Measurements from ENCODE around the gene JOSD1.

The JOSD1 gene

GRCh38 chr22:38713921-38714320 lies 13.2 kb upstream of the JOSD1 start:
- H3K27me3 Mint-ChIP-seq (ENCODE audit: low read depth) = no peaks in the 10 kb centered on the region
- no peak overlapping the region for H3K4me3 Mint-ChIP-seq
- no peak for DNase-seq (ENCODE audit: low spot score)
- H3K27ac Mint-ChIP-seq = no peak overlapping the region
- peaks cover 36% of the 10 kb centered on the region for H3K36me3 Mint-ChIP-seq (ENCODE audit: low read depth)
- peaks cover 33% of the 10 kb centered on the region for H3K4me1 Mint-ChIP-seq (ENCODE audit: low read depth)
- H3K9me3 Mint-ChIP-seq = no peaks in the 10 kb centered on the region

- Mint-ChIP-seq H3K36me3 (ENCODE audit: low read depth) (peaks cover 45% of the 10 kb centered on the region), H3K9me3 (no peaks in the 10 kb centered on the region), H3K4me1 (ENCODE audit: low read depth) (peaks cover 46% of the 10 kb centered on the region), H3K27me3 (ENCODE audit: low read depth) (no peaks in the 10 kb centered on the region), H3K27ac (peak overlapping the region; percentile 23), H3K4me3 (no peak overlapping the region)
- DNase-seq (ENCODE audit: low spot score) = no peak
Measured at GRCh38 chr22:38712486-38713207, 11.9 kb upstream of the JOSD1 start.

GRCh38 chr22:38710866-38711265 lies 10.1 kb upstream of the JOSD1 start:
- no peak overlapping the region for H3K4me3 Mint-ChIP-seq

GRCh38 chr22:38710351-38710750 lies 9.6 kb upstream of the JOSD1 start:
- H3K27me3 Mint-ChIP-seq (ENCODE audit: low read depth) = no peaks in the 10 kb centered on the region
- H3K9me3 Mint-ChIP-seq = no peaks in the 10 kb centered on the region
- DNase-seq (ENCODE audit: low spot score) = no peak
- peaks cover 57% of the 10 kb centered on the region for H3K4me1 Mint-ChIP-seq (ENCODE audit: low read depth)
- H3K36me3 Mint-ChIP-seq (ENCODE audit: low read depth) = peaks cover 43% of the 10 kb centered on the region
- H3K27ac Mint-ChIP-seq = no peak overlapping the region
- H3K4me3 Mint-ChIP-seq = no peak overlapping the region

More at GRCh38 chr22:38710866-38711265, 10.1 kb upstream of the JOSD1 start:
- Mint-ChIP-seq H3K9me3 (no peaks in the 10 kb centered on the region), H3K36me3 (ENCODE audit: low read depth) (peaks cover 43% of the 10 kb centered on the region), H3K4me1 (ENCODE audit: low read depth) (peaks cover 57% of the 10 kb centered on the region), H3K27ac (peak overlapping the region; percentile 27), H3K27me3 (ENCODE audit: low read depth) (no peaks in the 10 kb centered on the region)
- no peak for DNase-seq (ENCODE audit: low spot score)

- Mint-ChIP-seq H3K36me3 (ENCODE audit: low read depth) (peaks cover 43% of the 10 kb centered on the region), H3K4me3 (peak overlapping the region; percentile 58), H3K9me3 (no peaks in the 10 kb centered on the region), H3K27me3 (ENCODE audit: low read depth) (no peaks in the 10 kb centered on the region), H3K4me1 (ENCODE audit: low read depth) (peaks cover 57% of the 10 kb centered on the region), H3K27ac (no peak overlapping the region)
- DNase-seq (ENCODE audit: low spot score) = no peak
Measured at GRCh38 chr22:38709306-38709705, 8.6 kb upstream of the JOSD1 start.

- no peak for DNase-seq (ENCODE audit: low spot score)
- Mint-ChIP-seq H3K27ac (peak overlapping the region; percentile 8), H3K36me3 (ENCODE audit: low read depth) (peaks cover 40% of the 10 kb centered on the region), H3K4me3 (peak overlapping the region; percentile 96), H3K4me1 (ENCODE audit: low read depth) (peaks cover 58% of the 10 kb centered on the region), H3K27me3 (ENCODE audit: low read depth) (no peaks in the 10 kb centered on the region), H3K9me3 (no peaks in the 10 kb centered on the region)
Measured at GRCh38 chr22:38707984-38708383, 7.2 kb upstream of the JOSD1 start.

- Mint-ChIP-seq H3K36me3 (ENCODE audit: low read depth) (peaks cover 38% of the 10 kb centered on the region), H3K4me1 (ENCODE audit: low read depth) (peaks cover 56% of the 10 kb centered on the region), H3K9me3 (no peaks in the 10 kb centered on the region), H3K4me3 (peak overlapping the region; percentile 96), H3K27me3 (ENCODE audit: low read depth) (no peaks in the 10 kb centered on the region), H3K27ac (peak overlapping the region; percentile 91)
- DNase-seq (ENCODE audit: low spot score) = no peak
Measured at GRCh38 chr22:38707346-38707745, 6.6 kb upstream of the JOSD1 start.

GRCh38 chr22:38706901-38707195 lies 6.1 kb upstream of the JOSD1 start:
- no peak for DNase-seq (ENCODE audit: low spot score)
- peak overlapping the region; percentile 96 for H3K4me3 Mint-ChIP-seq
- peaks cover 52% of the 10 kb centered on the region for H3K4me1 Mint-ChIP-seq (ENCODE audit: low read depth)
- peak overlapping the region; percentile 91 for H3K27ac Mint-ChIP-seq
- peaks cover 35% of the 10 kb centered on the region for H3K36me3 Mint-ChIP-seq (ENCODE audit: low read depth)
- no peaks in the 10 kb centered on the region for H3K27me3 Mint-ChIP-seq (ENCODE audit: low read depth)
- no peaks in the 10 kb centered on the region for H3K9me3 Mint-ChIP-seq

- H3K9me3 Mint-ChIP-seq = no peaks in the 10 kb centered on the region
- H3K36me3 Mint-ChIP-seq (ENCODE audit: low read depth) = peaks cover 35% of the 10 kb centered on the region
- peak; percentile 39 for DNase-seq (ENCODE audit: low spot score)
- H3K27me3 Mint-ChIP-seq (ENCODE audit: low read depth) = no peaks in the 10 kb centered on the region
- peak overlapping the region; percentile 91 for H3K27ac Mint-ChIP-seq
- H3K4me1 Mint-ChIP-seq (ENCODE audit: low read depth) = peaks cover 55% of the 10 kb centered on the region
- H3K4me3 Mint-ChIP-seq = peak overlapping the region; percentile 96
Measured at GRCh38 chr22:38706101-38706900, 5.6 kb upstream of the JOSD1 start.

- Mint-ChIP-seq H3K4me1 (ENCODE audit: low read depth) (peaks cover 50% of the 10 kb centered on the region), H3K9me3 (no peaks in the 10 kb centered on the region)
- peak; percentile 96 for DNase-seq (ENCODE audit: low spot score)
Measured at GRCh38 chr22:38705235-38706100, 4.7 kb upstream of the JOSD1 start, which contains the start of gene GTPBP1. Gene GTPBP1 (plus strand): TSS chr22:38705944. CDS start chr22:38705956, 12 bp downstream.

GRCh38 chr22:38704654-38705234 lies 4.0 kb upstream of the JOSD1 start:
- H3K9me3 Mint-ChIP-seq = no peaks in the 10 kb centered on the region
- H3K36me3 Mint-ChIP-seq (ENCODE audit: low read depth) = peaks cover 28% of the 10 kb centered on the region
- H3K4me1 Mint-ChIP-seq (ENCODE audit: low read depth) = peaks cover 51% of the 10 kb centered on the region

More at GRCh38 chr22:38705235-38706100, 4.7 kb upstream of the JOSD1 start, which contains the start of gene GTPBP1:
- peak within 1 kb of the TSS; percentile 100 for H3K27ac Mint-ChIP-seq
- peaks cover 28% of the 10 kb centered on the region for H3K36me3 Mint-ChIP-seq (ENCODE audit: low read depth)
- no peaks in the 10 kb centered on the region for H3K27me3 Mint-ChIP-seq (ENCODE audit: low read depth)
- H3K4me3 Mint-ChIP-seq = peak within 1 kb of the TSS; percentile 96

GRCh38 chr22:38700270-38700788 lies 414 bp downstream of the JOSD1 start:
- peaks cover 54% of the 10 kb centered on the region for H3K4me1 Mint-ChIP-seq (ENCODE audit: low read depth)
- no peaks in the 10 kb centered on the region for H3K9me3 Mint-ChIP-seq
- no peaks in the 10 kb centered on the region for H3K27me3 Mint-ChIP-seq (ENCODE audit: low read depth)
- H3K4me3 Mint-ChIP-seq = peak overlapping the region; percentile 96
- peaks cover 24% of the 10 kb centered on the region for H3K36me3 Mint-ChIP-seq (ENCODE audit: low read depth)
- H3K27ac Mint-ChIP-seq = peak overlapping the region; percentile 100
- DNase-seq (ENCODE audit: low spot score) = no peak

More at GRCh38 chr22:38704654-38705234, 4.0 kb upstream of the JOSD1 start:
- Mint-ChIP-seq H3K27ac (peak overlapping the region; percentile 100), H3K4me3 (peak overlapping the region; percentile 94), H3K27me3 (ENCODE audit: low read depth) (no peaks in the 10 kb centered on the region)
- DNase-seq (ENCODE audit: low spot score) = peak; percentile 23

GRCh38 chr22:38699784-38700183 lies 959 bp downstream of the JOSD1 start:
- Mint-ChIP-seq H3K4me1 (ENCODE audit: low read depth) (peaks cover 54% of the 10 kb centered on the region), H3K27me3 (ENCODE audit: low read depth) (no peaks in the 10 kb centered on the region), H3K36me3 (ENCODE audit: low read depth) (peaks cover 29% of the 10 kb centered on the region), H3K4me3 (peak overlapping the region; percentile 94), H3K9me3 (no peaks in the 10 kb centered on the region), H3K27ac (peak overlapping the region; percentile 89)
- DNase-seq (ENCODE audit: low spot score) = no peak
